ENCODE measurements around the gene LIMD2.

LIMD2 gene

GRCh38 chr17:63700528-63701455, 867 bp upstream of the LIMD2 start:
- no peak for DNase-seq

DNA sequence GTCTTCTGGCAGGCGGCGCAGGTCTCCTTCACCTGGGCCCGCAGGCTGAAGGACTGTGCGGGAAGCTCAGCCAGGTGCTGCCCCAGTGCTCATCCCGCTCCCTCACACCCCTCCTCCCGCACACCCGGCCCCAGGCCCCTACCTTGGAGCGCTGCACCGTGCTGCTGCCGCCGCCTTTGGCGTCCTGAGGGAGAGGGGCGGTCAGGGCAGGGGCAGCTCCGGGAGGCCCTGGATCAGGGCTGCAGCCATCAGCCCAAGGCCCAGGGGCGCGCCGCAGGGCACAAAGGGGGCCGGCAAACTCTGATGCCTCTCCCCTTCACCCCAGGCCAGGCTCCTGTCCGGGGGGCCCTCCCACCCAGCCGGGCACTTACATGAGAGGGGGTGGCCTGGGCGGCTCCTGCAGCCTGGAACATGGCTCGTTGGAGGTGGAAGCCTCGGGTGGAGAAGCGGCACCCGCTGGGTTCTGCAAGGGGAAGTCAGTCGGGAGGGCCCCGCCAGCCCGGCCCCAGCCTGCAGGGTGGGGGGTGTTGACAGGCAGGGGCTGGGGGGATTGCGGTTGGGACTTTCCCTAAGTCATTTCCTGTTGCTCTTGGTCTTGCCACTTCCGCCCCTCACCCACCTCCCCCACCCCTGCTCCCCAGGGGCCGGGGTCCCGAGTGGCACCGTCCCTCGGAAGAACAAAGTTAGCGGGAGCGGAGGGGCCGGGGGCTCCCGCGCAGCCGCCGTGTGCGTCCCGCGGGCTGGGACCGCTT, 863 bp downstream of the LIMD2 start:
- DNase-seq = no peak

DNA sequence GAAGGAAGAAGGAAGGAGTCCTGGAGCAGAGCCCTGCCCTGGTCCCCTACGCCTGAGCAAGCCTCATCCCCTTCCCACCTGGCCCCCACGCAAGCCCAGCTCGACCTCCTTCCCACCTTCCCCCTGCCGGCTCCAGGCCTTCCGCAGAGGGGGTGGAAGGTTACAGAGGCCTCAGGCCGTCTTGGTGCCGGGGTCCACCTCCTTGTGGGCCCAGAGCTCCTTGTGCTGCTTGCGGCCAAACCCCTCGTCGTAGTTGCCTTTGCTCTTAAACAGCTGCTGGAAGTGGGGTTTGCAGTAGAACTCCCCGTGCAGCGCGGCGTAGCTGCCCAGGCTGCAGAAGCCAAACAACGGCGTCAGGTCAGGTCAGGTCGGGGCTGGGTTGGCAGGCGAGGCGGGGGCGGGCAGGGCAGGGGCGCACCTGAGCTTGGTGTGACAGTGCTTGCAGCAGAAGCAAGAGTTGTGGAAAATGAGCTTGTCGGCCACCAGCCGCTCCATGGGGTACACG, 1.5 kb downstream of the LIMD2 start:
- no peak for DNase-seq

GRCh38 chr17:63697341-63698286, 2.3 kb downstream of the LIMD2 start:
- DNase-seq = no peak

DNA sequence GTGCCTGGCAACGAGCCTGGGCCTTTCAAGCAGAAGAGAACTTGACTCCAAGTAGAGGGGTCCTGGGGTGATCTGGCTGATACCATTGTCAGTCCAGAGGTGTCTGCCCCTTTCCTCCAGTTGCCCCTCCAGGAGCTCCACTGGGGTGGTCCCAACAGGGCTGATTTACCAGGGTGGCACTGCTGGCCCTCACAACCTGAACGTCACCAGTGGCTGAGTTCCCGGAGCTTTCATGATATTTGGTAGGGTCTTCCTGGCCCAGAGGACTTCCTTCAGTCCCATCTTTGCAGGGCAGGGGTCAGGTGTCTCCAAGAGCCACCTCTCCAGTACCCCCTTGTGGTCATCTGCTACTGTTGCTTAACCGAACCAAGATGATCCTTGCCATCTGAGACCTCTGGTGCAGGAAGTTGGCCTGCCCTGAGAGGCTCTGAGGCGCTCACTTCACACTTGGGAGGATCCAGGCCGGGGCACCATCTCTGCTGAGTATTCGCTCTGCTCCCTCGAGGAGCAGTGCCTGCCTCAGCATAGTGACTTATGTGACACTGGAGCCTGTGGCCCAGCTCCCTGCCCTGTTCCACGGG, 3.5 kb downstream of the LIMD2 start:
- DNase-seq = peak; percentile 2

DNA sequence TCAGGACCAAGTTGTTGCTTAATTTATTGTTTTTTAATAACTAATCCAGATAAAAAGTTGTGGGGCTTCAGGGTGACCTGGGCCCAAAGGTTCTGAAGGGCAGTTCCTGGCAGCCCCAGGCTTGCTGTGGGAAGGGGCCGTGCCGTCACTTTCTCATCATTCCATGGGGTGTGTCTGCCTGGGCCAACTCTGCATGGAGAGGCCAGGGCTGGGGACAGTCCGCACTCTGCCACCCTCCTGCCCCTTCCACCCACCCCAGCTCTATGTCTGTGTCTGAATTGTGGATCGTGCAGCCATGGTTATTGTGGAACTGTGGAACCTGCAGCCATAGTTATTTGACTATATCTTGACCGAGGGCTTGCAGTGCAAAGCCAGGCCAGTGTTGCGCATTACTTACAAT, 4.0 kb downstream of the LIMD2 start:
- no peak for DNase-seq

DNA sequence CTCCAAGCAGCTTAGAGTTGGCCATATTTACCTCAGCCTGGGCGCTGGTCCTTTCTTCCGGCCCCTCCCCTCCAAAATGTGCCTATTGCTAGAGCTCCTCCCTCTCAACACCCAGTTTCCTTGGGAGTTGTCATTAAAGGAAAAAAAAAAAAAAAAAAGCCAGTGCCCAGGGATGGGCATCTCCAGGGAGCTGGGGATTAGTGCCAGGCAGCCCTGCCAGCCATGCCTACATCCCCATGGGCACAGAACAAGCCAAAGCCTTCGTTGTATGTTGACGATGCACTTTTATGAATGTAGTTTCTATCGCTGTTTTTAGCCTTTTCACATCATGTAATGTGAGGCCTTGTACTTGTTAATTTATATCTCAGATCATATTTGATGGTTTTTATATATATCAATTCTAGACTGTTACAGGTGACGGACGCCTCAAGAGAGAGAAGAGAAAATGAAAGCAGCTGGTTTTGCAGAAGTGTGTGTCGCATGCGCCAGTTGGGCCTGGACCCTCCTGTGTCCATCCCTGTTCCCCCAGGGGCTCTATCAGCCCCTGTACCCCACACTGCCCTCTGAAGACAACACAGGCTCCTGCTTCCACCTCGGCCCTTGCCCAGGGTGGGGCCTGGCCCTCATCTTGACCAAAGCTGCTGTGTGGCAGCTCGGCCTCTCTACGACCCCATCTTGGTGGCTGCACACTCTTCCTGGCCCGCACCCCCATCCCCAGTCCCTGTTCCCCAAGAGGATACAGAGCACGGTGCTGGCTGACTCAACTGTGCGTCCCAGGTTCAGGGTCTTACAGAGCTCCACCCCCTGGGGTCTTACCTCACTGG, 4.8 kb downstream of the LIMD2 start:
- DNase-seq = no peak

- peak; percentile 27 for DNase-seq
These were observed 5.5 kb downstream of the LIMD2 start for GRCh38 chr17:63694229-63694949.

DNA sequence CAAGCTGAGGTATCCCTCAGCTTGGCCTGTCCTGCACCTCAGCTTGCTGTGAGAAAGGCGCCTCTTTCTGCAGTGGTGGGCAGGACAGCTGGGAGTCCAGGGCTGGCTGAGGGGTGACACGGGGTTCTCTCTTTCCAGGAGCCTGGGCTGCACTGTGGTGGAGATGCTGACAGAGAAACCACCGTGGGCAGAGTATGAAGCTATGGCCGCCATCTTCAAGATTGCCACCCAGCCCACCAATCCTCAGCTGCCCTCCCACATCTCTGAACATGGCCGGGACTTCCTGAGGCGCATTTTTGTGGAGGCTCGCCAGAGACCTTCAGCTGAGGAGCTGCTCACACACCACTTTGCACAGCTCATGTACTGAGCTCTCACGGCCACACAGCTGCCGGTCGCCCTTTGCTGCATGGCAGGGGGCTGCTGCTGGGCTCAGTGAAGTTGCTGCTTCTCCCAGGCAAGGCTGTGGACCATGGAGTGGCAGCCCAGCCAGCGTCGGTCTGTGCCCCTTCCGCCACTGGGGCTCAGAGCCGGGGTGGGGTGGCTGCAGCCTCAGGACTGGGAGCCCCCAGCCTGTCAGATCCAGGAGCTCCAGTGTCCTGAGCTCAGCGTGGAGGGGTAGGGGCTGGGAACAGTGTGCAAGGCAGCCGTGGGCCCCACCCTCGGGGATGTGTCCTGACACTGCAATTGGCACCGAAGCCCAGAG, 6.4 kb downstream of the LIMD2 start:
- DNase-seq = no peak

- no peak for DNase-seq
These were observed 7.6 kb downstream of the LIMD2 start for GRCh38 chr17:63692195-63692816.

GRCh38 chr17:63689479-63689878, 10.4 kb downstream of the LIMD2 start:
- no peak for DNase-seq

GRCh38 chr17:63688396-63689020, 11.4 kb downstream of the LIMD2 start:
- no peak for DNase-seq

DNA sequence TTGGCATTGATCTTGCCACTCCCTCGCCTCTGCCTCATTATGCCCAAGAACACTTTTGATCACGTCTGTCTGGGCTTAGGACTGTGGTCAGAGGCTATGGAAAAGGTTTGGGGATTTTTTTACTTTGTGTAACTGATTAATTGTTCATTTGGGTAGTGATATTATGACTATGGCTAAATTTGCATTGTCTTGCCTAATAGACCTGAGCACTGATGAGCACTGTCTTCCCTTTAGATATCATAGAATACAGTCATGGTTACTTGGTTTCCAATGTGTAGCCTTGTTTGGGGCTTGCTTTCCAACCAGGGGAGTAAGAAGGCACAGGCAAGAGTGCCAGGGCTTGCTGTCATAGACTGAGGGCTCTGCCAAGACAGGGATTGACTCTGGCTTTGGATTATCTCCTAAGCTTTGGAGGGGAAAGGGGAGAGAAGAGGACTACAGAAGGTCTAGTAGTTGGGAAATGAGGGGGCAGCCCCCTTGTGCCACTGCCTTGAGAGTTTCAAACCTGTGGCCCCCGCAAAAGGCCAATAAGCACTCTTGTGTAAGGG, 13.7 kb downstream of the LIMD2 start:
- DNase-seq = no peak

- no peak for DNase-seq
These were observed 14.3 kb downstream of the LIMD2 start for GRCh38 chr17:63685578-63685977.

GRCh38 chr17:63685041-63685440, 14.9 kb downstream of the LIMD2 start:
- no peak for DNase-seq

- no peak for DNase-seq
These were observed 16.9 kb downstream of the LIMD2 start for GRCh38 chr17:63682981-63683380.

DNA sequence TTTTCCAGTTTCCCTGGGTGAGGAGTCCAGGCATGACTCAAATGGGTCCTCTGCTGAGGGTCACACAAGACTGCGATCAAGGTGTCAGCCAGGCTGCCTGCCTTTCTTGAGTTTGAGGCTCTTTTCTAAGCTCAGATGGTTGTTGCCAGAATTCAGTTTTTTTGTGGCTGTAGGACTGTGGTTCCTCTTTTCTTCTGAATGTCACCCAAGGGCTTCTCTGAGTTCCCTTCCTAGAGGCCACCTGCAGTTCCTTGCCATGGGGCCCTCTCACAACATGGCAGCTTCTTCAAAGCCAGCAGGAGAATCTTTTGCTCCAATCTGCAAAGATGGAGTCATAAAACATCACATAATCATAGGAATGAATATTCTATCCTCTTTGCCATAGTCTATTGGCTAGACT, 17.5 kb downstream of the LIMD2 start:
- DNase-seq = no peak

- no peak for DNase-seq
These were observed 18.4 kb downstream of the LIMD2 start for GRCh38 chr17:63681530-63681929.

DNA sequence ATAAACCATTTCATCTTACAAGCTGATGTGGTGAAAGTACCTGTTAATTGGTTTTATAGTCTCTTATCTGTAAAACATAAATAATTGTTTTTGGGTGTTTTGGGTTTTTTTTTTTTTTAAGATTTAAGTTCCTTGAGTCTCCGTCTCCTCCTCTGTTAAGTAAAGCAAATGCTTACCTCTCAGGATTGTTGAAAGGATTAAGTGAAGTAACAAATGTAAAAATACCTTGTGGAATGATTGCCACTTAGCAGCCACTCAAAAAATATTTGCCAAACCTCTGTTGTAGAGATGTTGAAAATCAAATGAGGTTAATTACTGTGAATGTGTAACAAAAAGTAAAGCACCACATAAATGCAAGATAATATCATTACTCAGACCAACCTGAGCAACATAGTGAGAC, 19.2 kb downstream of the LIMD2 start:
- DNase-seq = no peak
